ENCODE measurements around the gene NPLOC4.
A peak's percentile ranks its signal among the peaks of the same experiment; 100 is the strongest.

NPLOC4 gene

GRCh38 chr17:81515530-81516041 lies 121.3 kb downstream of the NPLOC4 start:
- Histone ChIP-seq H3K4me3 (ENCODE audit: low read depth, low read length) (peak overlapping the region; percentile 72), H3K27ac (ENCODE audit: extremely low read depth, low read depth, low read length) (peak overlapping the region; percentile 100), H3K9me3 (ENCODE audit: control insufficient read depth, insufficient read depth, low read depth, low read length) (no peaks in the 10 kb centered on the region), H3K36me3 (ENCODE audit: control insufficient read depth in 2 of 2, insufficient read depth in 1 of 2, low read length in 2 of 2) (peaks cover 4 to 17% of the 10 kb centered on the region in 2 experiments; a peak in 1 of 3 replicates), H3K4me1 (ENCODE audit: control insufficient read depth, insufficient read depth, low read length) (peaks cover 14% of the 10 kb centered on the region)
- ChIA-PET POLR2A (interaction anchor here (0.6 to 9.9 kb wide), 13 partner anchors 8 to 1138 kb away, joined by 3 to 85 read pairs (median 4); partner anchors contain the start of genes ARL16, BAHCC1, CCDC137 and FAAP100), CTCF (interaction anchor here (0.6 to 1.2 kb wide), 2 partner anchors 85 to 382 kb away, joined by 3 to 4 read pairs; no protein-coding TSS in a partner anchor)
- TF ChIP-seq ZNF157 (tag by site-specific recombination; IDR thresholded peaks at IDR 0.05) = no peak
- peak; percentile 8; the same call in 1 of the 2 replicates for TF ChIP-seq ZNF335 (tag by site-specific recombination; conservative IDR thresholded peaks at IDR 0.05)
- no peak for TF ChIP-seq ZNF654 (tag by site-specific recombination; IDR thresholded peaks at IDR 0.05; ENCODE audit: low read depth)
- no peak for TF ChIP-seq CTCF (tag by site-specific recombination; IDR thresholded peaks at IDR 0.05)
- TF ChIP-seq ZNF341 (tag by site-specific recombination; IDR thresholded peaks at IDR 0.05; ENCODE audit: low read depth) = peak; percentile 36
- peak; percentile 23; the same call in 1 of the 2 replicates for TF ChIP-seq ZNF223 (tag by site-specific recombination; IDR thresholded peaks at IDR 0.05)
- TF ChIP-seq ZSCAN30 (tag by site-specific recombination; IDR thresholded peaks at IDR 0.05) = no peak
- no peak for TF ChIP-seq ZNF747 (tag by site-specific recombination; IDR thresholded peaks at IDR 0.05)
- no peak for TF ChIP-seq ZNF549 (tag by site-specific recombination; IDR thresholded peaks at IDR 0.05)
- no peak for TF ChIP-seq ZNF521 (tag by site-specific recombination; IDR thresholded peaks at IDR 0.05)
- no peak for TF ChIP-seq ZNF366 (tag by site-specific recombination; conservative IDR thresholded peaks at IDR 0.05)
- no peak for TF ChIP-seq ELK4 (IDR thresholded peaks at IDR 0.05; ENCODE audit: borderline replicate concordance, low read depth, low read length)
- peak; percentile 44; the same call in 1 of the 2 replicates for TF ChIP-seq ZBTB20 (tag by site-specific recombination; IDR thresholded peaks at IDR 0.05)
- no peak for TF ChIP-seq ZNF558 (tag by site-specific recombination; IDR thresholded peaks at IDR 0.05)
- TF ChIP-seq ZNF362 (tag by site-specific recombination; IDR thresholded peaks at IDR 0.05) = no peak
- TF ChIP-seq ZNF677 (tag by site-specific recombination; IDR thresholded peaks at IDR 0.05) = no peak
- no peak for TF ChIP-seq WT1 (tag by site-specific recombination; IDR thresholded peaks at IDR 0.05)
- no peak for TF ChIP-seq ZNF10 (tag by site-specific recombination; IDR thresholded peaks at IDR 0.05)
- no peak for TF ChIP-seq ZSCAN4 (tag by site-specific recombination; IDR thresholded peaks at IDR 0.05)
- no peak for TF ChIP-seq ZFP41 (tag by site-specific recombination; IDR thresholded peaks at IDR 0.05; ENCODE audit: borderline replicate concordance)
- TF ChIP-seq MEIS1 (CRISPR knock-in tag; IDR thresholded peaks at IDR 0.05; ENCODE audit: borderline replicate concordance) = no peak
- no peak for TF ChIP-seq ZBTB11 (tag by site-specific recombination; conservative IDR thresholded peaks at IDR 0.05; ENCODE audit: low read depth)
- TF ChIP-seq ZNF433 (tag by site-specific recombination; IDR thresholded peaks at IDR 0.05; ENCODE audit: low read depth) = no peak
- no peak for TF ChIP-seq ZNF514 (tag by site-specific recombination; IDR thresholded peaks at IDR 0.05)
- TF ChIP-seq ZNF544 (tag by site-specific recombination; IDR thresholded peaks at IDR 0.05) = no peak
- no peak for TF ChIP-seq ZIC2 (tag by site-specific recombination; IDR thresholded peaks at IDR 0.05)
- TF ChIP-seq ZNF830 (tag by site-specific recombination; IDR thresholded peaks at IDR 0.05; ENCODE audit: low read depth) = no peak
- TF ChIP-seq ZNF792 (tag by site-specific recombination; IDR thresholded peaks at IDR 0.05) = no peak
- TF ChIP-seq ZNF138 (tag by site-specific recombination; IDR thresholded peaks at IDR 0.05; ENCODE audit: borderline replicate concordance) = no peak

Data from HEK293 (cell line).